GM12864 (cell line): Measurements from ENCODE around the gene WNT3A.
"Not testable (repeated sequence)": the region's sequence is repeated elsewhere in the genome, so short reads cannot be mapped to it uniquely, and the experiment has no call there.

Experiments
- DNase-seq: peaks from one replicate; pipeline ENCODE4 v3.0.0-alpha.2; 2011; ENCODE audit warnings: low read depth
- H3K4me3 ChIP-seq: 2 replicates; pipeline ENCODE4 v1.5.1; 2011; ENCODE audit warnings: mild to moderate bottlenecking, low read depth, low read length, control low read depth
- TF ChIP-seq, protein P1 (sequence below): IDR thresholded peaks from 2 replicates; pipeline ENCODE4 v1.5.1; 2011; ENCODE audit warnings: low read depth, mild to moderate bottlenecking, moderate library complexity, low read length, control low read depth, inconsistent platforms; ENCODE audit errors: missing control alignments

Gene WNT3A

GRCh38 chr1:227975583-227976283, 31.1 kb upstream of the WNT3A start:
- not testable (repeated sequence) for DNase-seq

DNA sequence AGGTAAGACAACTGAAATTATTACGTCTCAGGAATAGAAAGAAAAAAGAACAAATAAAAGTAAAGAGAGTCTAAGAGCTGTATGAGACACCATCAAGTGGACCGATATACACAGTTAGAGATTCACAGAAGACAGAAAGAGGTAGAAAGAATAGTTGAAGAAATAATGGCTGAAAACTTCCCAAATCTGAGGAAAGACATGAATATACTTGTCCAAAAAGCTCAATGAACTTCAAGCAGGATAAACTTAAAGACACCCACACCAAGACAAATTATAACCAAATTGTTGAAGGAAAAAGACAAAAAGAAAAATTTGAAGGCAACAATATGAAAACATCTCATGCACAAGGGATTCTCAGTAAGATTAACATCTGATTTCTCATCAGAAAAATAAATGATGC, 19.6 kb upstream of the WNT3A start:
- TF ChIP-seq, protein P1, sequence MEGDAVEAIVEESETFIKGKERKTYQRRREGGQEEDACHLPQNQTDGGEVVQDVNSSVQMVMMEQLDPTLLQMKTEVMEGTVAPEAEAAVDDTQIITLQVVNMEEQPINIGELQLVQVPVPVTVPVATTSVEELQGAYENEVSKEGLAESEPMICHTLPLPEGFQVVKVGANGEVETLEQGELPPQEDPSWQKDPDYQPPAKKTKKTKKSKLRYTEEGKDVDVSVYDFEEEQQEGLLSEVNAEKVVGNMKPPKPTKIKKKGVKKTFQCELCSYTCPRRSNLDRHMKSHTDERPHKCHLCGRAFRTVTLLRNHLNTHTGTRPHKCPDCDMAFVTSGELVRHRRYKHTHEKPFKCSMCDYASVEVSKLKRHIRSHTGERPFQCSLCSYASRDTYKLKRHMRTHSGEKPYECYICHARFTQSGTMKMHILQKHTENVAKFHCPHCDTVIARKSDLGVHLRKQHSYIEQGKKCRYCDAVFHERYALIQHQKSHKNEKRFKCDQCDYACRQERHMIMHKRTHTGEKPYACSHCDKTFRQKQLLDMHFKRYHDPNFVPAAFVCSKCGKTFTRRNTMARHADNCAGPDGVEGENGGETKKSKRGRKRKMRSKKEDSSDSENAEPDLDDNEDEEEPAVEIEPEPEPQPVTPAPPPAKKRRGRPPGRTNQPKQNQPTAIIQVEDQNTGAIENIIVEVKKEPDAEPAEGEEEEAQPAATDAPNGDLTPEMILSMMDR, result no peak
- no peak overlapping the region for H3K4me3 ChIP-seq
- DNase-seq, result no peak

More at GRCh38 chr1:227975583-227976283, 31.1 kb upstream of the WNT3A start:
- H3K4me3 ChIP-seq, result not testable (repeated sequence)

DNA sequence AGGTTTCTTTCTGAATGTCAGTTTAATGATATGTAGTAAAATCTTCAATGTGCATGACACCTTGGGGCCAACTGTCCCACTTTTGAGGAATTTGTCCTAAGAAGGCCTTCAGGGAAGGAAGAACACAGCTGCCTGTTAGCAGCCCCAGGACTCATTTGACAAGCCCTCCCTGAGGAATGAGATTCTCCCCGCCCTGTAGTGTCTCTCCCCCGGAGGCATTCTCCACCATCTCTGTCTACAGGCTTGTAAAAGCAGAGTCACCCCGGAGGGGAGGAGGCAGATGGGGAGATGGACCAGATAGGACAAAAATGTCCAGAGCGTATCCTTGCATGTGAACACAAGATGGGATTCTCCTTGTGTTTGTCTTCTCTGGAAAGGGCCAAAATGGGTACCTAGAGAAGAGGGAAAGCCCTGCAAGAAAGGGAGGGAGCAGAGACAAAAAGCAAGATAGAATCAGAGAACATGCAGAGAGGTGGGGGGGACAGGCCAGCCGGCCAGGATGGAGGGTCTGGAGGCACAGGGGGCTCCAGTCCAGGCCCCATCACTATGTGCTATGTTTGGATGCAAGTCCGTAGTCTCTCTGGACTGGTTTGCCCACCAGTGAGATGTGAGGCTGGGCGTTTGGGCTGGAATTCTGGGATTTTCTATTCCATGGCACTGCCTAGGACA, 12.0 kb upstream of the WNT3A start:
- TF ChIP-seq, protein P1, result no peak
- H3K4me3 ChIP-seq, result no peak overlapping the region
- no peak for DNase-seq

- TF ChIP-seq, protein P1, result no peak
- H3K4me3 ChIP-seq, result no peak overlapping the region
- DNase-seq, result no peak
These were observed 10.4 kb upstream of the WNT3A start for GRCh38 chr1:227996187-227996950.

DNA sequence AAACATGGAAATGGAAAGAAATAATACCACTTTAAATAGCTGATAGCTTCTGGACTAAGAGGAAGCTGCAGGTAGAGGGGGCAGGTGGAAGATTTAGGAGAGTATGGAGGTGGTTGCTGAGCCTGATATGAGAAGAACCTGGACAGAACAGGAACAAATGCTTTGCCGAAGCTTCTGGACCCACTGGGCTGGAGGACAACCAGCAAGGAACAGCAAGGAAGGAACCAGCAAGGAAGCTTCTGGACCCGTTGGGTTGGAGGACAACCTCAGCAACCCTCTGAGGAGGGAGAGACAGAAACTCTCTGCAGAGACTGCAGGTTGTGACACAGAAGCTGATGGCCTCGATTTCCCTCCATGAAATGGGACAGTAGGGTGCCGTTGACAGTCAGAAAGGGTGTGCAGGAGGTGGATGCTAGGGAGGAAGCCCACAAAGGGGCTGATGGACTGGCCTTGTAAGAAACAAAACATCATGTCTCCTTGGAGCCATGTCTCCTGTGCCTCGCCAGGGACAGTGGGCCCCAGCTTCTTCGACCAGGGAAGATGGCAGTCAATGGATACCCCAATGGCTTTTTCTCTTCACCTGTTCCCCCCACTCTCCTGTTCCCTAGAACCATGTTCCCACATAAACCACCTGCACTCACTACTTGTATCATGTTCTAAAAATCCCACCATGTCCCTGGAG, 8.3 kb upstream of the WNT3A start:
- TF ChIP-seq, protein P1, result no peak
- no peak for DNase-seq
- no peak overlapping the region for H3K4me3 ChIP-seq

GRCh38 chr1:227999056-227999930, 7.5 kb upstream of the WNT3A start:
- no peak overlapping the region for H3K4me3 ChIP-seq
- TF ChIP-seq, protein P1, result peak; percentile 90
- DNase-seq, result peak; percentile 22
